ENCODE measurements around the gene CHST15. TPM values are rescaled to one million over a fixed set of nuclear protein-coding genes. Genes with fewer than 3 reads are reported as not detected.

The CHST15 gene
- total and polyA plus RNA-seq, 3 donors from 2014 or later = 9.3 to 12.8 (median 11.5) TPM

DNA sequence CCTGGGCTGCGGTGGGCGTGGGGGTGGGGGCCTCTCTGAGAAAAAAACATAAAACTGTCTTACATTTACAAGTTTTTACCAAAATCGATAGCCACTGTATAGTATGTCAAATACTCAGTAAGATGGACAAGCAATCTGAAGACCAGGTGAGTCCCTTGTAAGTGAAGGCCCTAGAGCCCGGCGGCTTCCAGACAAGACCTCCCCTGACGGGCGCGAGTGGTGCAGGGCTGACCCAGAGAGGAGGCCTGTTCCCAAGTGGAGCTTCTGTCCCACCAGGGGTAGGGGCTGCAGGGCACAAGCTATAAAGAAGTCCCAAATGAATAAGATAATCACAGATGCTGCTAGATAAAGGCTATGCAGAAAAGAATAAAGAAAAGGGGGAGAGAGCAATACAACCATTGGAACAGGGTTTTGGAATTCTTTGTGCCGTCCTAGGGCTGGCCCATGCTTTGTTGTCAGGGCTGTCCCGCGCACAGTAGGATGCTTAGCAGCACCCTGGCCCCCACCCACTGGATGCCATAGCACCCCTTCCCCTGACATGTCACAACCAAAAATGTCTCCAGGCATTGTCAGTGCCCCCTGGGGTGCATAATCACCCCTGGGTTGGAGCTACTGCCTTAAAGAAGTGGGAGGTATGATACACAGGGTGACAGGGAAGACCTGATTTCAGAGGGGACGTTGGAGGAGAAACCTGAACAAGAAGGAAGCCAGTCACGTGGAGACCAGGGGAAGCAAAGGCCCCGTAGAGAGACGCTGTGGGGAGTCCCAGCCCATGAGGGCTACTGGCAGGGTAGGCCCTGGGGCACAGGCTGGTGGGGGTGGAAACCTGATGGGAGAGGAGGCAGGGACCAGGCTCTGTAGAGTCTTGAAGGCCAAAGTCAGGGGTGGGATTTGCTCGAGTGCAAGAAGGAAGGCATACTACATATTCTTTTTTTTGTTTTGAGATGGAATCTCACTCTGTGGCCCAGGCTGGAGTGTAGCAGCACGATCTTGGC lies 43.1 kb downstream of the CHST15 start:
- H3K27me3 ChIP-seq = no peaks in the 10 kb centered on the region
- 90 to 92% methylated on average over 17 of the region's 17 CpGs for WGBS, 2 donors
- intact Hi-C loops (cut with DNase I; ENCODE audit: low total_unique reads) = no loop called here

DNA sequence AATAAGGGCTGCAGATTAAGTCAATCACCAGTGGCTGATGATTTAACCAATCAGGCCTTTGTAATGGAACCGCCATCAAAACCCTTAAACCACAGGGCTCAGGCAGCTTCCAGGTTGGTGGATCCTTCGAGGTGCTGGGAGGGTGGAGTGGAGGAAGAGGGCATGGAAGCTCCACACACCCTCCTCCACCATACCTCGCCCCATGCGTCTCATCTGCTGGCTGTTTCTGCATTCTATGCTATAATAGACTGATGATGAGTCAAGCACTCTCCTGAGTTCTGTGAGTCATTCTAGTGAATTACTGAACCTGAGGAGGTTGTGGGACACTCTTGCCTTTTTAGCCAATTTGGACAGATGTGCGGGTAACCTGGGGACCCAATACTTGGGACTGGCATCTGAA lies 43.9 kb downstream of the CHST15 start:
- H3K36me3 ChIP-seq (ENCODE audit: low read depth, missing control alignments) = no peaks in the 10 kb centered on the region
- 91 to 97% methylated on average over 4 to 5 of the region's 5 CpGs for WGBS, 2 donors
- no peak for DNase-seq
- H3K4me3 ChIP-seq = no peak overlapping the region
- TF ChIP-seq, protein P1, sequence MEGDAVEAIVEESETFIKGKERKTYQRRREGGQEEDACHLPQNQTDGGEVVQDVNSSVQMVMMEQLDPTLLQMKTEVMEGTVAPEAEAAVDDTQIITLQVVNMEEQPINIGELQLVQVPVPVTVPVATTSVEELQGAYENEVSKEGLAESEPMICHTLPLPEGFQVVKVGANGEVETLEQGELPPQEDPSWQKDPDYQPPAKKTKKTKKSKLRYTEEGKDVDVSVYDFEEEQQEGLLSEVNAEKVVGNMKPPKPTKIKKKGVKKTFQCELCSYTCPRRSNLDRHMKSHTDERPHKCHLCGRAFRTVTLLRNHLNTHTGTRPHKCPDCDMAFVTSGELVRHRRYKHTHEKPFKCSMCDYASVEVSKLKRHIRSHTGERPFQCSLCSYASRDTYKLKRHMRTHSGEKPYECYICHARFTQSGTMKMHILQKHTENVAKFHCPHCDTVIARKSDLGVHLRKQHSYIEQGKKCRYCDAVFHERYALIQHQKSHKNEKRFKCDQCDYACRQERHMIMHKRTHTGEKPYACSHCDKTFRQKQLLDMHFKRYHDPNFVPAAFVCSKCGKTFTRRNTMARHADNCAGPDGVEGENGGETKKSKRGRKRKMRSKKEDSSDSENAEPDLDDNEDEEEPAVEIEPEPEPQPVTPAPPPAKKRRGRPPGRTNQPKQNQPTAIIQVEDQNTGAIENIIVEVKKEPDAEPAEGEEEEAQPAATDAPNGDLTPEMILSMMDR (IDR thresholded peaks at IDR 0.05) = no peak
- no peak for TF ChIP-seq POLR2A (IDR thresholded peaks at IDR 0.05)
- no peak overlapping the region for H3K27ac ChIP-seq
- no peaks in the 10 kb centered on the region for H3K9me3 ChIP-seq
- intact Hi-C loops (cut with DNase I; ENCODE audit: low total_unique reads) = no loop called here
- no peaks in the 10 kb centered on the region for H3K27me3 ChIP-seq
- no peaks in the 10 kb centered on the region for H3K4me1 ChIP-seq

More for the DNA sequence above, 43.1 kb downstream of the CHST15 start:
- no peaks in the 10 kb centered on the region for H3K9me3 ChIP-seq
- TF ChIP-seq, protein P1 (IDR thresholded peaks at IDR 0.05) = no peak
- no peak for TF ChIP-seq POLR2A (IDR thresholded peaks at IDR 0.05)
- H3K27ac ChIP-seq = no peak overlapping the region
- H3K4me3 ChIP-seq = no peak overlapping the region
- DNase-seq = no peak
- H3K4me1 ChIP-seq = no peaks in the 10 kb centered on the region
- H3K36me3 ChIP-seq (ENCODE audit: low read depth, missing control alignments) = no peaks in the 10 kb centered on the region

DNA sequence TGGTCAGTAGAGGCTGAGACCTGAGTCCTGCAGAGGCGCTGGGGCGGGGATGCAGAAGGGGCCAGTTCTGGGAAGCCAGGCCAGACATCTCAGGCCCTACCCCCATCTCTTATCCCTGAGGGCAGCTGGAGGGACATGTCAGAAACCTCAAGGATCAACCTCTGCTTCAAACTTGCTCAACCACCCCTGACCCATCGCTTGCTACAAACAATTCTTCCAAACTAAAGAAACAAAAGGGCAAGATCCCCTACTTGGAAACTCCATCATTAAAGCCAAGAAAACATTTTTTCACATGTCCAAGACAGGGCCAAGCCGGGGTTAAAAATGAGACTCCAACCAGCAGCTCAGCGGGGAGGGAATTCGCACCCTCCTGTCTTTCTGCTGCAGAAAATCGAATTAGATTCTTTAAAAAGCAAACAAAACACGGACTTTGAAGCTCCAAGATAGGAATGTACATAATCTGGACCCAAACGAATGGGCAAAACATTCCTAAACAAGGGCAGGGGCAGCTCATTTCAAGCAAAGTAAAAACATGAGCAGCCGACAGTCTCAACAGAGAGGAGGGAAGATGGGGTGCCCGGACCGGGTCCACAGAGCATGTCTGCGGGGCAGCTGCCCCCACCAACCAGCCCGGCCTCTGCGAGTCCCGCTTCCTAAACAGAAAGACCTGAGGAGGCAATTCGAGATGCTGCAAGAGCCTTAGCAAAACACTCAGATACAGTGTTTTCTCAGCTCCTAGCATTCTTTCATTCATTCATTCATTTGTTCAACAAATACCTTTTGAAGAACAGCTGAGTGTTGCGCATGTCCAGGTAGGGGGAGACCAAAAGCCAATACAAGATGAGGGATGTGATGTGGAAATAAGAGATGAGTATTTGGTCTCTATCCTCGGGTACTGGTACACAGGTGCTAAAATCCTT lies 44.8 kb downstream of the CHST15 start:
- Histone ChIP-seq H3K4me1 (no peaks in the 10 kb centered on the region), H3K4me3 (no peak overlapping the region), H3K9me3 (no peaks in the 10 kb centered on the region), H3K36me3 (ENCODE audit: low read depth, missing control alignments) (no peaks in the 10 kb centered on the region), H3K27ac (no peak overlapping the region), H3K27me3 (no peaks in the 10 kb centered on the region)
- intact Hi-C loops (cut with DNase I; ENCODE audit: low total_unique reads) = no loop called here
- no peak for TF ChIP-seq POLR2A (IDR thresholded peaks at IDR 0.05)
- TF ChIP-seq, protein P1 (IDR thresholded peaks at IDR 0.05) = no peak
- WGBS, 2 donors = 59 to 72% methylated on average over 19 of the region's 19 CpGs
- peak; percentile 69 for DNase-seq

DNA sequence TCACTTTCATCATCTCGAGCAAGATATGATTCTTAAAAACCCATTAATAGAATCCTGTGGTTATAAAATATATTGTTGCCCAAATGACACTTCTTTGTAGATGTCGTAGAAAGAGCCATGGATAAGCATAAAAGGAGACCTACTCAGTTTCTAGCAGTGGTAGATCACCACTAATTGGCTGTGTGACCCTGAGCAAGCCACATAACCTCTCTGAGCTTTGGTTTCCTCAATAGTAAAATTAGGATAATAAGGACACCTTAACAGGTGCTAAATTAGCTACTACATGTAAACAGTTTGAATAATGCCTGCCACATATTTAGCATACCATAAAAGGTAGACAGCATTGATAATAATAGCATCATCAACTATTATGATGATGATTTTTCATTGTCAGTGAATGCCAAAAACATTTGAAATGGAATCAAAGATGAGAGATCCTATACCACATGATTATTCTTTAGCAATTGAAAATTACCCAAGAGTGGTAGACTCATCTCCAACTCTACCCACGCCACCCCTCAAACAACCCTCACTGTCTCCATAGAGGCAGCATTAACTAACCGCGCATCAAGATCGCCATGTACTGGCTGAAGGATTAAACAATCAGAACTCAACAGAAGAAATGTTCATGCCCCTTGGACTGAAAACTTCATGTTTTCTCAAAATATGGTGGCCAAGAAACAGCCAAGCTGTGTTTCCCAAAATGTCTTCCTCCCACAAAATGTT lies 45.8 kb downstream of the CHST15 start:
- H3K4me1 ChIP-seq = peaks cover 6% of the 10 kb centered on the region

More for the DNA sequence above, 45.8 kb downstream of the CHST15 start:
- Histone ChIP-seq H3K9me3 (no peaks in the 10 kb centered on the region), H3K27me3 (no peaks in the 10 kb centered on the region), H3K36me3 (ENCODE audit: low read depth, missing control alignments) (no peaks in the 10 kb centered on the region), H3K27ac (no peak overlapping the region), H3K4me3 (no peak overlapping the region)
- DNase-seq = no peak
- intact Hi-C loops (cut with DNase I; ENCODE audit: low total_unique reads) = no loop called here
- 90 to 95% methylated on average over 6 of the region's 6 CpGs for WGBS, 2 donors
- TF ChIP-seq POLR2A (IDR thresholded peaks at IDR 0.05) = no peak
- TF ChIP-seq, protein P1 (IDR thresholded peaks at IDR 0.05) = no peak
